H1 (cell line): ENCODE data around the gene MAPT. TPM values are rescaled to one million over a fixed set of nuclear protein-coding genes. Genes with fewer than 3 reads are reported as not detected.

ENCODE experiments used
- CBX8 ChIP-seq: fragments of 300-800, 300-1000 bp; sonication (generic); IDR thresholded peaks from 2 replicates; pipeline ENCODE4 v1.7.1; 2016; ENCODE audit warnings: low read depth, low read length, borderline replicate concordance
- NRF1 ChIP-seq: IDR thresholded peaks from 2 replicates; pipeline ENCODE4 v1.6.1; 2011; ENCODE audit warnings: mild to moderate bottlenecking, low read depth, low read length, improper control_type of control experiment
- SP1 ChIP-seq: IDR thresholded peaks from 2 replicates; pipeline ENCODE4 v1.6.1; 2011; ENCODE audit warnings: low read depth, low read length
- polyA plus RNA-seq, 7 experiments: library from polyadenylated mRNA; depleted of rRNA in 3 of 7; stranded (reverse) in 5 of 7; unstranded in 2 of 7; fragments of >200 nt in 5 of 7; fragments of 200-250 nt in 2 of 7; gene quantifications; 1 replicate in 5 of 7; 2 replicates in 1 of 7; 4 replicates in 1 of 7; pipeline versions ENCODE4 v1.2.1 to v1.2.3, GENCODE V29; 2011 to 2013; ENCODE audit warnings: missing spikeins in 2 of 7, mixed read lengths in 2 of 7
- total RNA-seq: library from RNA; stranded (reverse); fragmentation: NEBNext Ultra II Directional; extraction: Animal tissue kit (Norgen Biotek cat#: 25700); gene quantifications from 2 replicates; pipeline ENCODE4 v1.2.1, GENCODE V29; 2021
- TF ChIP-seq, protein P1 (sequence below): IDR thresholded peaks from 2 replicates; pipeline ENCODE4 v1.6.1; 2012; ENCODE audit warnings: inconsistent platforms

MAPT gene
- total and polyA plus RNA-seq, 2 of the 8 experiments (the other 6 are each of a cell fraction or from before 2014, with no cell fraction given): 0.54 to 1.7 TPM

DNA sequence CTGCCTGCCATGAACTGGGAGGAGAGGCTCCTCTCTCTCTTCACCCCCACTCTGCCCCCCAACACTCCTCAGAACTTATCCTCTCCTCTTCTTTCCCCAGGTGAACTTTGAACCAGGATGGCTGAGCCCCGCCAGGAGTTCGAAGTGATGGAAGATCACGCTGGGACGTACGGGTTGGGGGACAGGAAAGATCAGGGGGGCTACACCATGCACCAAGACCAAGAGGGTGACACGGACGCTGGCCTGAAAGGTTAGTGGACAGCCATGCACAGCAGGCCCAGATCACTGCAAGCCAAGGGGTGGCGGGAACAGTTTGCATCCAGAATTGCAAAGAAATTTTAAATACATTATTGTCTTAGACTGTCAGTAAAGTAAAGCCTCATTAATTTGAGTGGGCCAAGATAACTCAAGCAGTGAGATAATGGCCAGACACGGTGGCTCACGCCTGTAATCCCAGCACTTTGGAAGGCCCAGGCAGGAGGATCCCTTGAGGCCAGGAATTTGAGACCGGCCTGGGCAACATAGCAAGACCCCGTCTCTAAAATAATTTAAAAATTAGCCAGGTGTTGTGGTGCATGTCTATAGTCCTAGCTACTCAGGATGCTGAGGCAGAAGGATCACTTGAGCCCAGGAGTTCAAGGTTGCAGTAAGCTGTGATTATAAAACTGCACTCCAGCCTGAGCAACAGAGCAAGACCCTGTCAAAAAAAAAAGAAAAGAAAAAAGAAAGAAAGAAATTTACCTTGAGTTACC lies 68.0 kb downstream of the MAPT start (continued):
- TF ChIP-seq, protein P1, sequence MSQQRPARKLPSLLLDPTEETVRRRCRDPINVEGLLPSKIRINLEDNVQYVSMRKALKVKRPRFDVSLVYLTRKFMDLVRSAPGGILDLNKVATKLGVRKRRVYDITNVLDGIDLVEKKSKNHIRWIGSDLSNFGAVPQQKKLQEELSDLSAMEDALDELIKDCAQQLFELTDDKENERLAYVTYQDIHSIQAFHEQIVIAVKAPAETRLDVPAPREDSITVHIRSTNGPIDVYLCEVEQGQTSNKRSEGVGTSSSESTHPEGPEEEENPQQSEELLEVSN: no peak
- TF ChIP-seq NRF1 (no peak), SP1 (no peak), CBX8 (no peak)
